ENCODE measurements around the gene PTPRM. TPM values are rescaled to one million over a fixed set of nuclear protein-coding genes. Genes with fewer than 3 reads are reported as not detected.
A peak's percentile ranks its signal among the peaks of the same experiment; 100 is the strongest.

The PTPRM gene
- total RNA-seq, 4 donors from 2014 or later, result 62.7 to 94.0 (median 76.0) TPM

GRCh38 chr18:7904529-7904928 is 337.4 kb downstream of the PTPRM start:
- no peak overlapping the region for H3K27ac ChIP-seq (replicated peaks in 1 of 4)
- TF ChIP-seq CTCF (IDR thresholded peaks at IDR 0.05) (no peak), POLR2AphosphoS5 (IDR thresholded peaks at IDR 0.05) (no peak), POLR2A (IDR thresholded peaks at IDR 0.05; ENCODE audit: low read depth) (no peak), EP300 (IDR thresholded peaks at IDR 0.05) (no peak)
- no peaks in the 10 kb centered on the region for H3K9me3 ChIP-seq
- 80% methylated on average over 2 of the region's 2 CpGs for WGBS
- intact Hi-C loops (cut with DNase I), result no loop called here
- H3K36me3 ChIP-seq, result no peaks in the 10 kb centered on the region
- DNase-seq (ENCODE audit: extremely low spot score), result no peak
- H3K4me3 ChIP-seq, result no peak overlapping the region
- no peaks in the 10 kb centered on the region for H3K27me3 ChIP-seq
- H3K4me1 ChIP-seq, result peaks cover 21 to 36% (median 27%) of the 10 kb centered on the region in 4 donors

GRCh38 chr18:7908681-7909299 is 341.7 kb downstream of the PTPRM start:
- intact Hi-C loops (cut with DNase I), result no loop called here
- no peak for DNase-seq (ENCODE audit: extremely low spot score)
- TF ChIP-seq EP300 (IDR thresholded peaks at IDR 0.05) (no peak), CTCF (IDR thresholded peaks at IDR 0.05) (no peak), POLR2AphosphoS5 (IDR thresholded peaks at IDR 0.05) (no peak), POLR2A (IDR thresholded peaks at IDR 0.05; ENCODE audit: low read depth) (no peak)
- H3K4me1 ChIP-seq, result peaks cover 0 to 9% (median 0%) of the 10 kb centered on the region in 4 donors
- peaks cover 0 to 8% (median 0%) of the 10 kb centered on the region in 4 donors for H3K9me3 ChIP-seq
- no peak overlapping the region for H3K4me3 ChIP-seq
- H3K36me3 ChIP-seq, result no peaks in the 10 kb centered on the region
- H3K27me3 ChIP-seq, result no peaks in the 10 kb centered on the region
- H3K27ac ChIP-seq (replicated peaks in 1 of 4), result no peak overlapping the region
- WGBS, result 100% methylated on average over 1 of the region's 1 CpG

- DNase-seq (ENCODE audit: extremely low spot score), result no peak
- no peaks in the 10 kb centered on the region for H3K36me3 ChIP-seq
- peaks cover 8 to 19% (median 17%) of the 10 kb centered on the region in 4 donors for H3K4me1 ChIP-seq
- peak overlapping the region in 1 of 4 donors; percentile 9 for H3K27ac ChIP-seq (replicated peaks in 1 of 4)
- no peak overlapping the region for H3K4me3 ChIP-seq
- TF ChIP-seq EP300 (IDR thresholded peaks at IDR 0.05) (no peak), POLR2AphosphoS5 (IDR thresholded peaks at IDR 0.05) (no peak), POLR2A (IDR thresholded peaks at IDR 0.05; ENCODE audit: low read depth) (no peak), CTCF (IDR thresholded peaks at IDR 0.05) (no peak)
- WGBS, result 83% methylated on average over 5 of the region's 5 CpGs
- no peaks in the 10 kb centered on the region for H3K27me3 ChIP-seq
- peaks cover 0 to 8% (median 0%) of the 10 kb centered on the region in 4 donors for H3K9me3 ChIP-seq
- intact Hi-C loops (cut with DNase I), result no loop called here
These were observed 347.9 kb downstream of the PTPRM start for GRCh38 chr18:7914834-7915670.

- 91% methylated on average over 2 of the region's 2 CpGs for WGBS
- no peak overlapping the region for H3K4me3 ChIP-seq
- TF ChIP-seq POLR2AphosphoS5 (IDR thresholded peaks at IDR 0.05), result no peak
- TF ChIP-seq CTCF (IDR thresholded peaks at IDR 0.05), result no peak
- TF ChIP-seq POLR2A (IDR thresholded peaks at IDR 0.05; ENCODE audit: low read depth), result no peak
- no peak for TF ChIP-seq EP300 (IDR thresholded peaks at IDR 0.05)
- DNase-seq (ENCODE audit: extremely low spot score), result no peak
- intact Hi-C loops (cut with DNase I), result no loop called here
- peaks cover 26 to 40% (median 35%) of the 10 kb centered on the region in 4 donors for H3K4me1 ChIP-seq
- peaks cover 0 to 3% (median 0%) of the 10 kb centered on the region in 4 donors for H3K9me3 ChIP-seq
- H3K27ac ChIP-seq (replicated peaks in 1 of 4), result no peak overlapping the region
- no peaks in the 10 kb centered on the region for H3K36me3 ChIP-seq
- no peaks in the 10 kb centered on the region for H3K27me3 ChIP-seq
These were observed 351.6 kb downstream of the PTPRM start for GRCh38 chr18:7918701-7919100.

Data from esophagus muscularis mucosa (tissue), 4 donors.